LNCAP (cell line): ENCODE results near the gene ACBD4.

Source experiments
- TF ChIP-seq, protein P1 (sequence below): fragments of 450-650 bp; IDR thresholded peaks from 2 replicates; pipeline ENCODE4 v1.5.1; 2017; ENCODE audit warnings: mild to moderate bottlenecking

Gene ACBD4

DNA sequence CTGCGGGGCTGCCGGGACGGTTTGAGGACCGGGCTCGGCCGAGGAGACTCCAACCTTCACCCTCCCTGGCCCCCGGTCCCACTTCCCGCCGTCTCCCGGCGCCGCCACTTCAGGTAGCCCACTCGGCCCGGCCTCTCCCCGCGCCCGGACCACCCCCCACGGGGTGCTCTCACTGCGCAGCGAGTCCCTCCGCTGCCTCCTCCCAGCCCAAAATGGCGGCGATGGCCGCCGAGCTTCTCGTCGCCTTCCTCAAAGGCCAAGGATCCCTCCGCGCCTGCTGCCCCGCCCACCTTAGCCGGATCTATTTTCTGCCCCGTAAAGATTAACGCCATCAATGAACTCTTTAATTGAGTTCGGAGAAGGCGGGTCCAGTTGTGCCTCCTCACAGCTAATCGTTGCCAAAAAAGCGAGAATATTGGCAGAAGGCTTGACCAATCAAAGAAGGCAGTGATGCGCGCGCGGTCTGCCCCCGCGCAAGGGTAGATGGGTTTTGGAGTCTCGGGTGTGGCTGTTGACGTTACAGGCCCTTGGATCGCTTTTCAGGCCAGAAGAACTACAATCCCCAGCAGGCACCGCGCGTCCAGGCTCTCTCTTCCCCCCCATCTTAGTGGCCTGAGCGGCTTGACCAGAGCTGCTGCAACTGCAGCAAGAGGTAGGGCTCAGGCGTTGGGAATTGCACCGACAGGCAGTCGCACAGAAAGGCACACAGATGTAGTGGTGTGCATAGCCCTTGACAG lies 26.0 kb downstream of the ACBD4 start, which contains the start of gene HEXIM2:
Gene HEXIM2 (plus strand): TSS at position 588 of the 737 bp plus-strand sequence. CDS start 919 bp downstream, outside the sequence.
- TF ChIP-seq, protein P1, sequence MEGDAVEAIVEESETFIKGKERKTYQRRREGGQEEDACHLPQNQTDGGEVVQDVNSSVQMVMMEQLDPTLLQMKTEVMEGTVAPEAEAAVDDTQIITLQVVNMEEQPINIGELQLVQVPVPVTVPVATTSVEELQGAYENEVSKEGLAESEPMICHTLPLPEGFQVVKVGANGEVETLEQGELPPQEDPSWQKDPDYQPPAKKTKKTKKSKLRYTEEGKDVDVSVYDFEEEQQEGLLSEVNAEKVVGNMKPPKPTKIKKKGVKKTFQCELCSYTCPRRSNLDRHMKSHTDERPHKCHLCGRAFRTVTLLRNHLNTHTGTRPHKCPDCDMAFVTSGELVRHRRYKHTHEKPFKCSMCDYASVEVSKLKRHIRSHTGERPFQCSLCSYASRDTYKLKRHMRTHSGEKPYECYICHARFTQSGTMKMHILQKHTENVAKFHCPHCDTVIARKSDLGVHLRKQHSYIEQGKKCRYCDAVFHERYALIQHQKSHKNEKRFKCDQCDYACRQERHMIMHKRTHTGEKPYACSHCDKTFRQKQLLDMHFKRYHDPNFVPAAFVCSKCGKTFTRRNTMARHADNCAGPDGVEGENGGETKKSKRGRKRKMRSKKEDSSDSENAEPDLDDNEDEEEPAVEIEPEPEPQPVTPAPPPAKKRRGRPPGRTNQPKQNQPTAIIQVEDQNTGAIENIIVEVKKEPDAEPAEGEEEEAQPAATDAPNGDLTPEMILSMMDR, result no peak

DNA sequence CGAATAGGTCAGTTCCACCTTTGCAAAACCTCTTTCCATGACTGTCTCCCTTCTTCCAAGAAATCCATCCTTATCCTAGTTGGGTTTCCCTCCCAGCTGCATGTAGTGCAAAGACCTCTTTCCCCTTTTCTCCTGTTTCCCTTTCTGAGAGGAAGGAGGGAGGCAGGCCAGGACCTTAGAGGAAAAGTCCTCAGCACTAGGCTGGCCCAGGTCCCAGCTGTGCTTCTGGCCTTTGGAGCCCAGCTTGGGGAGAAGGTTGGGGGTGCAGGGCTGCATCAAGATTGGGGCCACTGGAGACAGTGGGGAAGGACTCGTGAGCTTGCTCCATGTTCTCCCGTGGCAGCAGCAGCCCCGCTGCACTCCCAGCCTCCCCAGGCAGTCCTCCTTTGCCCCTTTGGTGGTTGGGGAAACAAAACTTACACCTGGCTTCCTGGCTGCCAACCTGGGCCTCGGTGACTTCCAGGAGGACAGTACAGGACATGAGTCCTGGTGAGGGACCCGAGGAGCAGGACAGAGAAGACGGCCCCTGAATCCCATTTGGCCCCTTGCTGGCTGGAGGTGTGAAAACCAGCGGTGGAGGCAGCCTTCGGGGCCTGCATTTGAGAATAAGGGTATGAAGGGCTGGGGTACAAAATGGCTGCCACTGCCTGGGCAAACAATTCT lies 26.7 kb downstream of the ACBD4 start:
- TF ChIP-seq, protein P1, result no peak

DNA sequence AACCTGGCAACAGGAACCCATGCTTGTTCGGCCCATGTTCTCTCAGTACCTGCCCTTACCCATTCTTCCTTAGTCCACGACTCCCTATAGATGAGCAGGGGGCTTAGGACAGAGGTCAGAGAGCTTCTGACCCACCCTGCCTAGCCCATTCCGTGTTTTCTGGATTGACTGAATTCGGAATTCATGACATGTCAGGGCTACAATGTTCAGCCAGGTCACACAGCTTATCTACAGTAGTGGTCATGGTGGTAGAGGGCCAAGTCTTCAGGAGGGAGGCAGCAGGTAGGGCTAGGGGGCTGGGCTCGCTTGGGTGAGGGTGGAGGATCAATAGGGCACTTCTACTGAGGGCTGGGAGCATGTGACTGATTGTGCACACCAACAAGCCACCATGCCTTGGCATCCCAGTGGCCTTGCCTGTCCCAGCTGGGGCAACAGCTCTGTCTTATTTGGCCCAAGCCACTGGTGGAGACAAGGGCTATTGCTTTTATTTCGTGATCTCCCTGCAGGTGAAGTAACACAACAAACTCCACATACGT lies 29.3 kb downstream of the ACBD4 start:
- TF ChIP-seq, protein P1, result no peak

DNA sequence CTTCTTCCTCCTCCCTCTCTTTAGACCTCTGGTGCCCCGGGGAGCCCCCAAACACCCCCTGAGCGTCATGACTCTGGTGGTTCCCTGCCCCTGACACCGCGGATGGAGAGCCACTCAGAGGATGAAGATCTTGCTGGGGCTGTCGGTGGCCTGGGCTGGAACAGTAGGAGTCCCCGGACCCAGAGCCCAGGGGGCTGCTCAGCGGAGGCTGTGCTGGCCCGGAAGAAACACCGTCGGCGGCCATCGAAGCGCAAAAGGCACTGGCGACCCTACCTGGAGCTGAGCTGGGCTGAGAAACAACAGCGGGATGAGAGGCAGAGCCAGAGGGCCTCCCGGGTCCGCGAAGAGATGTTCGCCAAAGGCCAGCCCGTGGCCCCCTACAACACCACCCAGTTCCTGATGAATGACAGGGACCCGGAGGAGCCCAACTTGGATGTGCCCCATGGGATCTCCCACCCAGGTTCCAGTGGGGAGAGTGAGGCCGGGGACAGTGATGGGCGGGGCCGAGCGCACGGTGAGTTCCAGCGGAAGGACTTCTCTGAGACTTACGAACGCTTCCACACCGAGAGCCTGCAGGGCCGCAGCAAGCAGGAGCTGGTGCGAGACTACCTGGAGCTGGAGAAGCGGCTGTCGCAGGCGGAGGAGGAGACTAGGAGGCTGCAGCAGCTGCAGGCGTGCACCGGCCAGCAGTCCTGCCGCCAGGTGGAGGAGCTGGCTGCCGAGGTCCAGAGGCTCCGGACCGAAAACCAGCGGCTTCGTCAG lies 33.7 kb downstream of the ACBD4 start:
- TF ChIP-seq, protein P1, result no peak

DNA sequence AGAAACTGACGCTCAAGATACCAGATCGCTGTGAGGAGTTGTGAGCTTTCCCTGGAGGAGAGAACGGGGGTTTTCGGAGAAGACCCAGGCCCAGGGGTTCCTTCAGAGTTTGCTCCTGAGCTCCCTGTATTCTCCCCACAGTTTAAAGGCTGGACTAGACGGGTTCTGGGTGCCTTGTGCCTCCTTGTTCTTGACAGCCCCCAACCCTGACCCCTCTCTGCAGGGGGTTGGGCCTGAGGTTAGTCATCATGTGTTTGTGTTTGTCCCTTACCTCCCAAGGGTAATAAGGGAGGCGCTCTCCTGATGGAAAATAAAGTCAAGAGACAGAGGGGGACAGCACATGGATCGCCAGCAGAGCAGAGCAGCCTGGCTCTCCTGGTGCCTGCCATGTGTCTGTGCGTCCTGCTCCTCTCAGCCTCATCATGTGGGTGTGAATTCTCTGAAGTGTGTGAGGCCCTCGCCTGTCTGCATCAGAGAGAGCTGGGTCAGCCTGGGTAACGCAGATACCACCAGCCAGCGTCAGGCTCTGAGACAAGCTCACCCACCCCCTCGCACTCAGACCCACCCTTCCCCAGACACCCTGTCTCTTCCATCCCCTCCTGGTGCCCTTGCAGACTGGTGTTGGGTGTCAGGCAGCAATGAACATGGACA lies 34.9 kb downstream of the ACBD4 start:
- TF ChIP-seq, protein P1, result no peak

DNA sequence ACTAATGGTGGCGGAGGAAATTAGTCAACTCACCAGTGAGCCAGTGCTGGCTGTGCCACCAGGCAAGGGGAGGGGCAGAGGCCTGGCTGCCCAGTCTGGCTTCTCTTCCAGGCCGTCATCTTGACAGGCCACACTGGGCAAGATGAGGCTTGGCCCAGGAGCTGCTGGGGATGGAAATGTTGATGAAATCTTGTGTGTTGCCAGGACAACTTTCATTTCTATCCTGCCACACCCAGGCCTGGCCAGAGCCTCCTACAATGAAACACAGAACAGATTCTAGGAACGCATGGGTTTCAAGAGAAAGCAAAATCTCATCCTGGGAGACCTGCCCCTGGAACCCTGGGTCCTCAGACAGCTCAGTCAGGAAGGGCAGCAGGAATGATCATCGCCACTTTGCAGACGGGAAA lies 35.4 kb downstream of the ACBD4 start:
- TF ChIP-seq, protein P1, result no peak
